HepG2 (cell line): Measurements from ENCODE around the gene SLC2A11. TPM values are rescaled to one million over a fixed set of nuclear protein-coding genes. Genes with fewer than 3 reads are reported as not detected.

Experiments used
- ATF3 ChIP-seq: sonication (generic); formaldehyde crosslinking; IDR thresholded peaks from 2 replicates; pipeline ENCODE4 v1.4.0; 2020; ENCODE audit warnings: missing genetic modification reagents
- FUBP1 ChIP-seq: sonication (generic); formaldehyde crosslinking; IDR thresholded peaks from 2 replicates; pipeline ENCODE4 v1.5.1; 2020; ENCODE audit warnings: missing genetic modification reagents, mild to moderate bottlenecking, borderline replicate concordance
- GPN1 ChIP-seq: sonication (generic); formaldehyde crosslinking; IDR thresholded peaks from 2 replicates; pipeline ENCODE4 v1.5.1; 2020; ENCODE audit warnings: missing genetic modification reagents, borderline replicate concordance
- HNRNPH1 ChIP-seq: fragments of 200-400 bp; formaldehyde crosslinking; optimal IDR thresholded peaks from 2 replicates; pipeline ENCODE3; 2017; ENCODE audit warnings: mild to moderate bottlenecking, low read depth, low read length
- HNRNPL ChIP-seq: fragments of 200-400 bp; formaldehyde crosslinking; IDR thresholded peaks from 2 replicates; pipeline ENCODE4 v1.6.1; 2017; ENCODE audit warnings: mild to moderate bottlenecking, low read depth, low read length
- HNRNPUL1 ChIP-seq: fragments of 200-400 bp; formaldehyde crosslinking; IDR thresholded peaks from 2 replicates; pipeline ENCODE4 v1.6.1; 2017; ENCODE audit warnings: low read depth, mild to moderate bottlenecking, low read length, moderate library complexity
- MAFF ChIP-seq: IDR thresholded peaks from 2 replicates; pipeline ENCODE4 v1.6.1; 2011; ENCODE audit warnings: low read depth, low read length, improper control_type of control experiment
- NCOA1 ChIP-seq: sonication (generic); formaldehyde crosslinking; IDR thresholded peaks from 2 replicates; pipeline ENCODE4 v1.9.0; 2021; ENCODE audit warnings: missing genetic modification reagents
- NFIC ChIP-seq: IDR thresholded peaks from 2 replicates; pipeline ENCODE4 v1.6.1; 2012; ENCODE audit warnings: mild to moderate bottlenecking, low read length, inconsistent platforms
- POGZ ChIP-seq: sonication (generic); formaldehyde crosslinking; IDR thresholded peaks from 2 replicates; pipeline ENCODE4 v1.4.0; 2020; ENCODE audit warnings: mild to moderate bottlenecking, missing genetic modification reagents
- RFX1 ChIP-seq: fragments of 450-650 bp; IDR thresholded peaks from 2 replicates; pipeline ENCODE4 v1.6.1; 2017
- RFX3 ChIP-seq: IDR thresholded peaks from 2 replicates; pipeline ENCODE4 v1.6.1; 2016; ENCODE audit warnings: missing biosample characterization, missing genetic modification reagents
- STAT6 ChIP-seq: sonication (generic); formaldehyde crosslinking; IDR thresholded peaks from 2 replicates; pipeline ENCODE4 v1.4.0; 2020; ENCODE audit warnings: missing genetic modification reagents, mild to moderate bottlenecking, borderline replicate concordance
- TSC22D2 ChIP-seq: sonication (generic); formaldehyde crosslinking; IDR thresholded peaks from 2 replicates; pipeline ENCODE4 v1.5.1; 2020; ENCODE audit warnings: missing genetic modification reagents, mild to moderate bottlenecking, borderline replicate concordance
- ZIK1 ChIP-seq: sonication (generic); formaldehyde crosslinking; IDR thresholded peaks from 2 replicates; pipeline ENCODE4 v1.5.0; 2020; ENCODE audit warnings: mild to moderate bottlenecking, low read depth, missing genetic modification reagents, borderline replicate concordance
- ZNF180 ChIP-seq: sonication (generic); formaldehyde crosslinking; IDR thresholded peaks from 2 replicates; pipeline ENCODE4 v1.4.0; 2020; ENCODE audit warnings: low read depth, missing genetic modification reagents, borderline replicate concordance
- ZNF281 ChIP-seq: sonication (generic); formaldehyde crosslinking; IDR thresholded peaks from 2 replicates; pipeline ENCODE4 v1.4.0; 2020; ENCODE audit warnings: missing genetic modification reagents, borderline replicate concordance
- ZNF354B ChIP-seq: sonication (generic); formaldehyde crosslinking; IDR thresholded peaks from 2 replicates; pipeline ENCODE4 v1.8.0; 2022; ENCODE audit warnings: mild to moderate bottlenecking, missing genetic modification reagents
- ZNF430 ChIP-seq: sonication (generic); formaldehyde crosslinking; IDR thresholded peaks from 2 replicates; pipeline ENCODE4 v1.9.0; 2021; ENCODE audit warnings: mild to moderate bottlenecking, missing genetic modification reagents
- ZNF713 ChIP-seq: sonication (generic); formaldehyde crosslinking; IDR thresholded peaks from 2 replicates; pipeline ENCODE4 v1.4.0; 2020; ENCODE audit warnings: mild to moderate bottlenecking, missing genetic modification reagents
- polyA plus RNA-seq, 8 experiments: library from polyadenylated mRNA; depleted of rRNA in 3 of 8; stranded (reverse) in 7 of 8; unstranded in 1 of 8; fragments of >200 nt; fragmentation: Illumina TruSeq in 4 of 8; extraction: Trizol in 4 of 8; gene quantifications; 2 replicates each; pipeline versions ENCODE4 v1.2.1 to v1.2.3, GENCODE V29; 2011 to 2016; ENCODE audit warnings: low read depth in 4 of 8, missing spikeins in 1 of 8, mixed read lengths in 1 of 8; ENCODE audit not compliant: insufficient read depth in 1 of 8
- total RNA-seq, 5 experiments: library from RNA; depleted of rRNA; stranded (reverse); fragments of >200 nt; fragmentation: Illumina TruSeq; extraction: Trizol; gene quantifications; 2 replicates each; pipeline ENCODE4 v1.2.3, GENCODE V29; 2016; ENCODE audit warnings: low read depth in 1 of 5
- TF ChIP-seq, protein P1 (sequence below): sonication (generic); formaldehyde crosslinking; IDR thresholded peaks from 2 replicates; pipeline ENCODE4 v1.4.0; 2020; ENCODE audit warnings: mild to moderate bottlenecking, missing genetic modification reagents

Gene SLC2A11
- total and polyA plus RNA-seq, 2 of the 13 experiments (the other 11 are each of a cell fraction or from before 2014, with no cell fraction given), result 15.2 to 15.4 TPM

DNA sequence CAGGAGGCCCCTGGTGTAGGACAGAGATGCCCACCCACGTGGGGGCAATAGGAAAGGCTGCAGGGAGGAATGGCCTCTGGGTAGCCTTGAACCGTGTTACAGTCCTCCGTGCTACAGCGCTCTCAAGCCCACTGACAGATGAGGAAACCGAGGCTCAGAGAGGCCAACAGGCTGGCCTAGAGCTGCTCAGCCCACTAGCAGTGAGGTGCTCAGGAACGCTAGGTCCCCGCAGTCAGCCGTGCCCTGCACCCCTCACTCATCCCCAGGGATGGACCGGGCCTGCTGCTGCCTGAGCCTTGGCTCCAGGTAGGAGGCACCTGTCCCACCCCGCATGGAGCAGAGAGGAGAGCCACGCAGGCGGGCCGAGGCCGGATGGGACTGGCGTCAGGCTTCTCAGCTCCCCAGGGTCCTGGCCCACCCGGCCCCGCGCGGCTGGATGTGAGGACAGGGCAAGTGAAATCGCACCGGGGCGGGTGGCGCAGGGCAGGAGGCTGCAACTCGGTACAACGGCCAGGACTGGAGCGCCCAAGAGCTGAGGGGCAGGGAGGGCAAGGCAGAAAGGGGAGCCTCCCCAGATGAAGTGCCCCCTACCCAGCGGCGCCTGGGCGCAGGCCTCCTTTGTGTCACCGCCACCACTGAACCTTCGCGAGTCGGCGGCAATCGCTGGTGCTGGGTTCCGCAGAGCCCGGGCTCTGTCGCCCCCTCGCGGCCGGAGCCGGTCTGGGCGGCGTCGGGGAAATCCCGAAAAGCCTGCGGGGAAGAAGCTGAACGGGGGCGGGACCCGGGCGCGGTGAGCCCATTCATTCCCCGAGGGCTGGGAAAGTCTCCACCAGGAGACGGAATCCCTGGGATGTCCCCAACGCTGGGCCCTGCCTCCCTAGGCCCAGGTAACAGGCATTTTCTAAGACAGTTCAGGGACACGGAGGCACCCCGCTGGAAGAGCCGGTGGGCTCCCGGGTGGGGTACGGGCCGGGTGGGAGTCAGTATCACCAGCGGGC is 8.4 kb upstream of the SLC2A11 start (continued):
- TF ChIP-seq FUBP1 (no peak), ZNF713 (CRISPR knock-in tag) (no peak), ZNF180 (CRISPR knock-in tag) (no peak), ZNF354B (CRISPR knock-in tag) (no peak), HNRNPH1 (no peak), NFIC (no peak), ZIK1 (CRISPR knock-in tag) (no peak), STAT6 (CRISPR knock-in tag) (no peak), ATF3 (CRISPR knock-in tag) (no peak), ZNF281 (no peak), NCOA1 (no peak), GPN1 (CRISPR knock-in tag) (no peak), MAFF (no peak), RFX1 (no peak), ZNF430 (CRISPR knock-in tag) (peak; percentile 63; the same call in 1 of the 2 replicates), HNRNPL (0 out of 2 replicates have a peak, but pooled peaks have one; percentile 51), POGZ (0 out of 2 replicates have a peak, but pooled peaks have one; percentile 45), HNRNPUL1 (no peak), RFX3 (CRISPR knock-in tag) (no peak), TSC22D2 (CRISPR knock-in tag) (0 out of 2 replicates have a peak, but pooled peaks have one; percentile 58)
- TF ChIP-seq, protein P1, sequence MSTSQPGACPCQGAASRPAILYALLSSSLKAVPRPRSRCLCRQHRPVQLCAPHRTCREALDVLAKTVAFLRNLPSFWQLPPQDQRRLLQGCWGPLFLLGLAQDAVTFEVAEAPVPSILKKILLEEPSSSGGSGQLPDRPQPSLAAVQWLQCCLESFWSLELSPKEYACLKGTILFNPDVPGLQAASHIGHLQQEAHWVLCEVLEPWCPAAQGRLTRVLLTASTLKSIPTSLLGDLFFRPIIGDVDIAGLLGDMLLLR (CRISPR knock-in tag), result no peak
